CD4-positive, alpha-beta T cell treated with Interleukin-12 subunit alpha and Interleukin-12 subunit beta, for 1 hour (primary cell): ENCODE results near the gene TMEM147.
A peak's percentile ranks its signal among the peaks of the same experiment; 100 is the strongest.

Source experiments
- DNase-seq: peaks from one replicate; pipeline ENCODE4 v3.0.0-alpha.2; 2020

Gene TMEM147

DNA sequence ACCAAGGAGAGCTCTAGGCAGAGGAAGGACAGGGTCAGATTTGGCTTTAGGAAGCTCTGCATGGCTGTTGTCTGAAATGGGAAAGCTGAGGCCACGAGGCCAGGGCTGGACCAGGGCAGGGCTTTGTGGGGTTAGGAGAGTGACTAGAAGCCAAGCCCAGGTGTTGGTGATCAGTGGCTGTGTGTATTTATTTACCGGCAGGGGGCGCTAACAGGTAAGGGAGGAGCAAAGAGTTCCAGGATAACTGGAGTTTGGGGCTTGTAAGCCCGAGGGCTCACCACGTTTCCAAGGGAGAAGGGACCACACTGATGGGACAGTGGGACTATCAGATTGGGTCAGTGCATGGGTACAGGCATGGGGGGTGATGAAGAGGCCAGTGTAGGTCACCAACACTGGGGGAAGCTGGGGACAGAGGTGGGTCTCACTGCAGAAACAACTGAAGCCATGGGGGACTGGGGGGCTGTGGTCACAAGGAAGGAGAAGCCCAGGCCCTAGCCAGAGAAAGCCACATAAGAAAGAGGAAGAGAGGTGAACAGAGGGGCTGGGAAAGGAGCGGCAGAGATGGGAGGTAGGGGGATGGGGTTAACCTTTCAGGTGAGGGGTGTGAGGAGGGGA lies 3.9 kb downstream of the TMEM147 start:
- DNase-seq: peak; percentile 68

DNA sequence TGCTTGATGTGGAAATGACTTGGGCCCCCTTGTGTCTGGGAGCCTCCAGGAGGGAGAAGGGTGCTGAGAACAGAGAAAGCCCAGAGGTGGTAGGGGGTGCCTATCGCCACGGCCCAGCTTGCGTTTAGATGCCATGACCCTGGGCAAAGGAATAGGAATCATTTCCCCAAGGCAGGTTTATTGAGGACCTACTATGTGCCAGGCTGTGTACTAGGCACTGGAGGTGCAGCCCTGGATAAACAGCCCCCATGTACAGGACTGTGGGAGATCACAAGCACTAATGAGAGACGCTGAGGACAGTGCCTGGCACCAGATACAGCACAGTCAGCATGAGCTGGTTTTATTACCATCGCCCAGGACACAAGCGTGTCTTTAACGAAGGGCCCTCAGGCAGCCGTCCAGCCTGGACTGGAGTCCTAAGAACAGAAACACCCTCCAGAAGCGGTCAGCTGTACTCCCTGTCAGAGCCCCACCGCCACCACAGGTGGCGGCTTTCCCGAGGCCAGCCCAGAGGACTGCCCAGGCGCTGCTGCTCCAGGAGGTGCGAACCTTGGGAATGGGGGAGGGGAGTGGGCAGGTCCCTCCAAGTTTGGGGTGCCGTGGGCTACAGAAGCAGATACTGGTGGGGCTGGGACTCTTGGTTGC lies 4.6 kb downstream of the TMEM147 start:
- DNase-seq: no peak

GRCh38 chr19:35551091-35551810 lies 5.8 kb downstream of the TMEM147 start:
- no peak for DNase-seq

- DNase-seq: no peak
These were observed 7.3 kb downstream of the TMEM147 start for GRCh38 chr19:35552534-35553384.

- no peak for DNase-seq
These were observed 8.1 kb downstream of the TMEM147 start for GRCh38 chr19:35553385-35554000.

DNA sequence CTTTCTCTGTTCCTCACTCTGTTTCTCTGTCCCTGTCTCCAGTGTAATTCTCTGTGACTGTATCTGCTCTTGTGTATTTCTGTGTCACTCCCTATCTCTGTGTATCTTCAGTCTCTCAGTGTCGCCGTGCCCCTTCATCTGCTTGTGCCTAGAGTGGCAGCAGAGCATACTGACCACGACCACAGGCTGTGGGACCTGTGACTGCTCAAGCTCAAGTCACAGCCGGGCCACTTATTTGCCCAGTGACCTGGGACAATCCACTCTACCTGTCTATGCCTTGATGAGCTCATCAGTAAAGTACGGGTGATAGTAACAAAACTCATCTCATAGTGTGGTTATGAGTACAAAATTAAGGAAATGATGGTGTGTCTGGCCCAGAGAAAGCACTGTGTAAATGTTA lies 8.7 kb downstream of the TMEM147 start:
- no peak for DNase-seq

- no peak for DNase-seq
These were observed 10.0 kb downstream of the TMEM147 start for GRCh38 chr19:35555301-35556005.

DNA sequence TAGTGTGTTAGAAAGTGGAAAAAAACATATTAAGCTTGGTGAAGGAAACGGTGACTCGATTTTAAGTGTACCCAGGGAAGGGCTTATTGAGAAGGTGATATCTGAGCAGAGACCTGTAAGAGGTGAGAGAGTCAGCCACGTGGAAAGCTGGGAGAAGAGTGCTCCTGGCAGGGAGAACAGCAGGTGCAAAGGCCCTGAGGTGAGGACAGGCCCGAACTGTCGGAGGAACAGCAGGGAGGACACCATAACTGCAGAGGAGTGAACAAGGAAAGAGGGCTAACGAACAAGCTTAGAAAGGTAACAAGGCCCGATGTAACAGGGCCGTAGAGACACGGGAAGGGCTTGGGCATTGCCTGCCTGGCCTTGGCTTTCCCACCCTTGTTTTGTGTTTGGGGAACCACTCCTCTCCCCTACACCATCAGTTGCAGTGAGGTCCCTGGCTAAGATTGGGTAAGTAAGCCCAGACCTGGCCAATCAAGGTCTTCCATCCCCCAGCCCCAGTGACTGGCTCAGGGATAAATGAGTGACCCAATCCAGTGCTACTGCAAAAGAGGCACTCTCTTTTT lies 10.7 kb downstream of the TMEM147 start:
- no peak for DNase-seq

- no peak for DNase-seq
These were observed 11.6 kb downstream of the TMEM147 start for GRCh38 chr19:35556846-35557538.

DNA sequence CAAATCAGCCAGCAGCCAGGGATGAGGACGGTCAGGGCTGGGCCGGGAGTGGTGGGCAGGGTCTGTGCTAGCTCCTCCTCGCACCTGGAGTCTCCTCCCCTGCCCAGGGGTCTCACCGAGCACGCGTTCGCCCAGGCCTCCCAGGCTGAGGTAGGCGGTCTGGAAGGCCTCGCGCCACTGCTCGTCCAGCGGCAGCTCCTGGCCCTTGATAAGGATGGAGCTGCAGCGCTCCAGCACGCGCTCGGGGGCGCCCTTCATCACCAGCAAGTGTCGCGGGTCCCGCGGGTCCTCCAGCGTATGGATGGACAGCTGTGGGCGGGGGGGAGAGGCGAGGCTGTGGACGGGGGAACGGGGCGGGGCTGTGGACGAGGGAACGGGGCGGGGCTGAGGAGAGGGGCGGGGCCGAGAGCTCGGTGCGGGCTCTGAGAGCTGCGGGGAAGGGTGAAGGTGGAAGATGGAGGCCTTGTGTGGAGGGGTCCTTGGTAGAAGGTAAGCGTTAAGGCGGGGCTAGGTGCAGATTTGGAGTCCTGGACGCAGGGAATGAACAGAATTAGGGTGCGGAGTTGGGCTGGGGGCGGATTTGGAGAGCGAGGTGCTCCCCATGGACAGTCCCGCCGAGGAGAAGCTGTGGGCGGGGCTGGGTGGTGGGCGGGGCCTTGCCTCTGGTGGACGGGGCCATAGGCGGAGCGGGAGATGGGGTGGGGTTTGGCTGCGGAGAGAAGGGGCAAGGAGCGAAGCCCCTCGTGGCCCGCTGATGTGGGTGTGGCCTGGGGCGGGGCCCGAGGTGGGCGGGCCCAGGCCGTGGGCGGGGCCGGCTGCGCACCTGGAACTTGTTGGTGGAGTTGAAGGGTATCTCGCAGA lies 12.3 kb downstream of the TMEM147 start:
- DNase-seq: peak; percentile 59

GRCh38 chr19:35558400-35559280 lies 13.2 kb downstream of the TMEM147 start:
- DNase-seq: no peak

GRCh38 chr19:35559281-35559659 lies 13.8 kb downstream of the TMEM147 start:
- no peak for DNase-seq

- no peak for DNase-seq
These were observed 14.4 kb downstream of the TMEM147 start for GRCh38 chr19:35559781-35560180.

DNA sequence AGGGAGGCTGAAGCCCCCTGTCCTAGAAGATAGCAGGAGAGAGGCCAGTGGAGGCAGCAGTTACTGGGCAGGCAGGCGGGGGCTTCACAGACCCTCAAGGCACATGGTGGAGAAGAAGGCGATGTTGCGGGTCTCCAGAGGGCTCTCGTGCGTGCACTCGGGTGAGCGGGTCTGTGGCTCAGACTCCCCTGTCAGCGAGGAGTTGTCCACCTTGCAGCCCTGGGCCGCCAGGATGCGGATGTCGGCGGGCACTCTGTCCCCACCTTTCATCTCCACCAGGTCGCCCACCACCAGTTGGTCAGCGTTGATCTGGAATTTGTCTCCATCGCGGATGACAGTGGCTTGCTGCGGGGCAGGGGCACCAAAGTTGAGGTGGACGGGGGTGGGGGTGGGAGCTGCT lies 14.8 kb downstream of the TMEM147 start:
- no peak for DNase-seq

GRCh38 chr19:35560677-35561076 lies 15.3 kb downstream of the TMEM147 start:
- DNase-seq: no peak

DNA sequence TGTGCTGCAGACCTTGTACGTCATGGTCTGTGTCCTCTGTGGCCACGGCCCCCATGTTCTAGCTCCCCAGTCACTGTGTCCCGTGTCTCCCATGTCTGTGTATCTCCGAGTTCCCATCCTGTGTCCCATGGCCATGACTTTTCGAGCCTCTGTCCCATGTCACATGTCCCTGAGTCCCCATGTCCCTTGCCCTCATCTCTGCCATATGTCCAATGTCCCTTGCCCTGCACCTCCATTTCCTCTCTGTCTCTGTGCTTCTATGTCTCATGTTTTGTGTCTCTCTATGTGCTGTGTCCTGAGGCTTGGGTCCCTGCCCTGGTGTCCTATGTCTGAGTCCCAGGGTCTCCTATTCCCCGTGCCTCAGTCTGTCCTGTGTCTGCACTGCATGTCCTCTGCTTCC lies 16.0 kb downstream of the TMEM147 start:
- no peak for DNase-seq

DNA sequence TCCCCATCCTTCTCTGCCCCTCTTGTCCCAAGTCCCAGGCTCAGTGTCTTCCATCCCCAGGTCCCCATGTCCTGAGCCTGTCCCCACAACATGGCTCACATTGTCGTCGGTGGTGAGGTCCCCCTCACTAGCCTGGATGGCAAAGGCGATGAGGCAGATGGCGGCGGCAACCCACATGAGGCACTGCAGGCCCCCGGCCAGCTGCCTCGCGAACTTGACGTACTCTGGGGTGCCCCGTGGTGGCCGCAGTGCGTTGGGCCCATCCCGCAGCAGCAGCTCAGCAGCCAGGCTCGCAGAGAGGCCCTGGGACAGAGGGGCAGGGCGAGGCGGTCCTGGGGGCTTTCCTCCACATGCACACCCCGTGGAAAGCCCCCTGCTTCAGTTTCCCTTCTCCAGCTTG lies 16.9 kb downstream of the TMEM147 start:
- no peak for DNase-seq

- no peak for DNase-seq
These were observed 17.4 kb downstream of the TMEM147 start for GRCh38 chr19:35562776-35563175.

- no peak for DNase-seq
These were observed 17.9 kb downstream of the TMEM147 start, which contains the start of gene ATP4A for GRCh38 chr19:35563207-35563829. ATP4A (minus strand) TSS chr19:35563658; CDS start chr19:35563629, 29 bp downstream.
